ENCODE measurements around the gene WDR27. TPM values are rescaled to one million over a fixed set of nuclear protein-coding genes. Genes with fewer than 3 reads are reported as not detected.

Gene WDR27
- total RNA-seq, 2 experiments from 2014 or later, result 77.2 to 108 TPM

GRCh38 chr6:169501777-169502313, 200.0 kb downstream of the WDR27 start:
- Histone ChIP-seq H3K9me3 (ENCODE audit: low read length) (no peaks in the 10 kb centered on the region), H3K9me2 (ENCODE audit: insufficient read depth, low read length) (no peaks in the 10 kb centered on the region), H3K4me3 (ENCODE audit: low read depth, low read length, poor library complexity, severe bottlenecking) (no peak overlapping the region), H2AFZ (ENCODE audit: low read length) (no peak overlapping the region), H3K4me2 (ENCODE audit: low read length) (no peak overlapping the region), H3K27ac (ENCODE audit: low read depth, low read length, poor library complexity, severe bottlenecking) (no peak overlapping the region), H3K36me3 (ENCODE audit: insufficient read depth, low read length) (no peaks in the 10 kb centered on the region), H3K79me2 (ENCODE audit: insufficient read depth, low read depth, low read length) (no peaks in the 10 kb centered on the region), H3K4me1 (ENCODE audit: insufficient read depth, low read length, poor library complexity, severe bottlenecking) (no peaks in the 10 kb centered on the region), H4K20me1 (ENCODE audit: insufficient read depth, low read length) (no peaks in the 10 kb centered on the region)
- CTCF ChIA-PET (ENCODE audit: unreplicated experiment), result no interaction called here
- no TSS peak for BruUV-seq (replicated peaks)
- POLR2A ChIA-PET, result no interaction called here
- TF ChIP-seq, protein P1, sequence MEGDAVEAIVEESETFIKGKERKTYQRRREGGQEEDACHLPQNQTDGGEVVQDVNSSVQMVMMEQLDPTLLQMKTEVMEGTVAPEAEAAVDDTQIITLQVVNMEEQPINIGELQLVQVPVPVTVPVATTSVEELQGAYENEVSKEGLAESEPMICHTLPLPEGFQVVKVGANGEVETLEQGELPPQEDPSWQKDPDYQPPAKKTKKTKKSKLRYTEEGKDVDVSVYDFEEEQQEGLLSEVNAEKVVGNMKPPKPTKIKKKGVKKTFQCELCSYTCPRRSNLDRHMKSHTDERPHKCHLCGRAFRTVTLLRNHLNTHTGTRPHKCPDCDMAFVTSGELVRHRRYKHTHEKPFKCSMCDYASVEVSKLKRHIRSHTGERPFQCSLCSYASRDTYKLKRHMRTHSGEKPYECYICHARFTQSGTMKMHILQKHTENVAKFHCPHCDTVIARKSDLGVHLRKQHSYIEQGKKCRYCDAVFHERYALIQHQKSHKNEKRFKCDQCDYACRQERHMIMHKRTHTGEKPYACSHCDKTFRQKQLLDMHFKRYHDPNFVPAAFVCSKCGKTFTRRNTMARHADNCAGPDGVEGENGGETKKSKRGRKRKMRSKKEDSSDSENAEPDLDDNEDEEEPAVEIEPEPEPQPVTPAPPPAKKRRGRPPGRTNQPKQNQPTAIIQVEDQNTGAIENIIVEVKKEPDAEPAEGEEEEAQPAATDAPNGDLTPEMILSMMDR (conservative IDR thresholded peaks at IDR 0.05; ENCODE audit: low read length), result no peak
- TF ChIP-seq EZH2phosphoT487 (IDR thresholded peaks at IDR 0.05; ENCODE audit: borderline replicate concordance, low read depth, low read length), result no peak
- intact Hi-C loops (cut with micrococcal nuclease; ENCODE audit: unreplicated experiment), result no loop called here
- DNase-seq (ENCODE audit: low spot score), result no peak

DNA sequence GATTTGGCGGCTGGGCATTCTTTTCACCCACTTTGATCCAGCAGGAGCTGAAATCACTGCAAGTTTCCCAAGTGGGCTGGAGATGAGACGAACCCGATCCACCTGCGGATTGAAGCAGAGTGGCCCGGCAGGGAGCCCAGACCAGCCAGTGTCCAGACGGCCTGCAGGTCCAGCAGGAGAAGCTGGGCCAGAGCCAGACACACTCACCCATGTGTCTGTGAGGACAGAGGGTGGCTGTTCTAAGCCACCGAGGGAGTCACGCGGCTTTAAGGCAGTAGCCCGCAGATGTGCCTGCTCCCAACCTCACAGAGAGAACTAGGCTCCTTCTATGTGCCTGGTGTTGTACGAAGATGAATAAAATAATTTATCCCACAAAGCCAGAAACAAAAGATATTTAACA, 200.7 kb downstream of the WDR27 start:
- CTCF ChIA-PET (ENCODE audit: unreplicated experiment), result no interaction called here

GRCh38 chr6:169500688-169501087, 201.1 kb downstream of the WDR27 start:
- intact Hi-C loops (cut with micrococcal nuclease; ENCODE audit: unreplicated experiment), result no loop called here
- H3K9me2 ChIP-seq (ENCODE audit: insufficient read depth, low read length), result no peaks in the 10 kb centered on the region
- H3K36me3 ChIP-seq (ENCODE audit: insufficient read depth, low read length), result no peaks in the 10 kb centered on the region
- no peak for TF ChIP-seq EZH2phosphoT487 (IDR thresholded peaks at IDR 0.05; ENCODE audit: borderline replicate concordance, low read depth, low read length)
- TF ChIP-seq, protein P1 (conservative IDR thresholded peaks at IDR 0.05; ENCODE audit: low read length), result no peak
- H3K4me3 ChIP-seq (ENCODE audit: low read depth, low read length, poor library complexity, severe bottlenecking), result no peak overlapping the region
- no peaks in the 10 kb centered on the region for H4K20me1 ChIP-seq (ENCODE audit: insufficient read depth, low read length)
- H3K4me2 ChIP-seq (ENCODE audit: low read length), result no peak overlapping the region
- ChIA-PET CTCF (ENCODE audit: unreplicated experiment) (no interaction called here), POLR2A (no interaction called here)
- no peaks in the 10 kb centered on the region for H3K9me3 ChIP-seq (ENCODE audit: low read length)
- H2AFZ ChIP-seq (ENCODE audit: low read length), result no peak overlapping the region
- BruUV-seq (replicated peaks), result no TSS peak
- DNase-seq (ENCODE audit: low spot score), result no peak
- H3K79me2 ChIP-seq (ENCODE audit: insufficient read depth, low read depth, low read length), result no peaks in the 10 kb centered on the region
- no peak overlapping the region for H3K27ac ChIP-seq (ENCODE audit: low read depth, low read length, poor library complexity, severe bottlenecking)
- H3K4me1 ChIP-seq (ENCODE audit: insufficient read depth, low read length, poor library complexity, severe bottlenecking), result no peaks in the 10 kb centered on the region

More for the DNA sequence above, 200.7 kb downstream of the WDR27 start:
- POLR2A ChIA-PET, result no interaction called here
- Histone ChIP-seq H3K9me2 (ENCODE audit: insufficient read depth, low read length) (no peaks in the 10 kb centered on the region), H2AFZ (ENCODE audit: low read length) (no peak overlapping the region), H3K9me3 (ENCODE audit: low read length) (no peaks in the 10 kb centered on the region), H4K20me1 (ENCODE audit: insufficient read depth, low read length) (no peaks in the 10 kb centered on the region), H3K4me1 (ENCODE audit: insufficient read depth, low read length, poor library complexity, severe bottlenecking) (no peaks in the 10 kb centered on the region), H3K36me3 (ENCODE audit: insufficient read depth, low read length) (no peaks in the 10 kb centered on the region), H3K27ac (ENCODE audit: low read depth, low read length, poor library complexity, severe bottlenecking) (no peak overlapping the region), H3K79me2 (ENCODE audit: insufficient read depth, low read depth, low read length) (no peaks in the 10 kb centered on the region), H3K4me2 (ENCODE audit: low read length) (no peak overlapping the region), H3K4me3 (ENCODE audit: low read depth, low read length, poor library complexity, severe bottlenecking) (no peak overlapping the region)
- no TSS peak for BruUV-seq (replicated peaks)
- TF ChIP-seq, protein P1 (conservative IDR thresholded peaks at IDR 0.05; ENCODE audit: low read length), result no peak
- DNase-seq (ENCODE audit: low spot score), result no peak
- intact Hi-C loops (cut with micrococcal nuclease; ENCODE audit: unreplicated experiment), result no loop called here
